Kidney (tissue), 22 donors: ENCODE measurements around the gene MMP11. TPM values are rescaled to one million over a fixed set of nuclear protein-coding genes. Genes with fewer than 3 reads are reported as not detected.
"Not testable (repeated sequence)": the region's sequence is repeated elsewhere in the genome, so short reads cannot be mapped to it uniquely, and the experiment has no call there.

Experiments used
- DNase-seq, 5 donors: peaks; one replicate each; pipeline ENCODE4 v3.0.0-alpha.2; 2013 to 2020
- FAIRE-seq: peaks from 2 replicates; lab custom pipeline; 2012; peaks lifted over from hg19 to GRCh38; lab: Jason Lieb, UNC
- H3K27ac ChIP-seq, 2 donors: one replicate each; pipeline ENCODE4 v1.7.0; 2013; ENCODE audit warnings: low read depth in 2 of 2, low read length in 2 of 2, inconsistent platforms in 1 of 2
- H3K27me3 ChIP-seq: one replicate; pipeline ENCODE4 v1.7.1; 2013; ENCODE audit warnings: low read length, inconsistent platforms; ENCODE audit not compliant: control insufficient read depth, insufficient read depth
- H3K36me3 ChIP-seq, 3 donors: one replicate each; pipeline versions ENCODE4 v1.7.0 to v1.7.1; 2013; ENCODE audit warnings: low read length in 3 of 3, control low read depth in 1 of 3, inconsistent platforms in 1 of 3; ENCODE audit not compliant: insufficient read depth in 3 of 3, control insufficient read depth in 2 of 3
- H3K4me1 ChIP-seq, 3 donors: one replicate each; pipeline versions ENCODE4 v1.7.0 to v1.7.1; 2013; ENCODE audit warnings: low read length in 3 of 3, inconsistent platforms in 1 of 3, low read depth in 1 of 3; ENCODE audit not compliant: control insufficient read depth in 2 of 3, insufficient read depth in 2 of 3
- H3K4me3 ChIP-seq, 3 donors: one replicate each; pipeline versions ENCODE4 v1.7.0 to v1.8.1; 2013; ENCODE audit warnings: low read length in 3 of 3, control low read depth in 1 of 3, inconsistent platforms in 1 of 3
- H3K9ac ChIP-seq, 3 donors: one replicate each; pipeline versions ENCODE4 v1.7.0 to v1.7.1; 2013; ENCODE audit warnings: low read length in 3 of 3, control low read depth in 1 of 3, inconsistent platforms in 1 of 3
- H3K9me3 ChIP-seq, 3 donors: one replicate each; pipeline versions ENCODE4 v1.7.0 to v1.7.1; 2013; ENCODE audit warnings: low read length in 3 of 3, control low read depth in 1 of 3, inconsistent platforms in 1 of 3; ENCODE audit not compliant: control insufficient read depth in 2 of 3, insufficient read depth in 1 of 3
- CTCF ChIP-seq: IDR thresholded peaks from 3 replicates; pipeline ENCODE4 v1.5.1; 2012; ENCODE audit warnings: mild to moderate bottlenecking, moderate library complexity, borderline replicate concordance; ENCODE audit not compliant: insufficient read depth; ENCODE audit errors: extremely low read depth
- intact Hi-C: fragments of 100-400 bp; cut with DNase I; formaldehyde crosslinking; loops from one replicate; pipeline ENCODE4 v1.11.1; 2022
- long read RNA-seq, 10 donors: library from polyadenylated mRNA in 1 of 10; unstranded in 1 of 10; transcript quantifications; one replicate each; pipeline ENCODE4 v2.0.0 and lab custom pipeline, GENCODE V29; 2021 to 2026
- polyA plus RNA-seq: library from polyadenylated mRNA; stranded (reverse); fragments of 350-450 nt; fragmentation: Illumina TruSeq; extraction: RNeasy Lipid Tissue Mini Kit (QIAGEN cat#74804); gene quantifications from one replicate; pipeline ENCODE4 v1.2.3, GENCODE V29; 2014; ENCODE audit warnings: low read depth, low replicate concordance; ENCODE audit not compliant: insufficient read depth
- total RNA-seq: library from RNA; stranded (reverse); fragmentation: NEBNext Ultra II Directional; extraction: Animal tissue kit (Norgen Biotek cat#: 25700); gene quantifications from one replicate; pipeline ENCODE4 v1.2.1, GENCODE V29; 2021
- donor health status: control.
- donor health status: control.
- donor health status: control.
- donor health status: control.
- donor health status: control.
- donor health status: DM: yes; HTN: yes; CAD: no.
- donor health status: Normal renal cell carcinoma (clear cell type).

Gene MMP11
- total RNA-seq = 4.4 TPM
- polyA plus RNA-seq = 2.7 TPM
- long read RNA-seq, donor 1, partial matches to known transcripts = 0 of 3 reads
- long read RNA-seq, donor 1, other reads (novel, unspliced or antisense) = 0 of 3 reads
- long read RNA-seq, donor 2, partial matches to known transcripts = 0 of 21 reads
- long read RNA-seq, donor 2, other reads (novel, unspliced or antisense) = 17 of 21 reads
- long read RNA-seq, donor 3, partial matches to known transcripts = 0 of 66 reads
- long read RNA-seq, donor 3, other reads (novel, unspliced or antisense) = 65 of 66 reads
- long read RNA-seq, donor 4, partial matches to known transcripts = 0 of 21 reads
- long read RNA-seq, donor 4, other reads (novel, unspliced or antisense) = 18 of 21 reads
- long read RNA-seq, donor 5 = 0 reads
- long read RNA-seq, donor 6 = 0 reads
- long read RNA-seq, donor 7, partial matches to known transcripts = 1 of 7 reads
- long read RNA-seq, donor 7, other reads (novel, unspliced or antisense) = 4 of 7 reads
- long read RNA-seq, donor 8, partial matches to known transcripts = 0 of 3 reads
- long read RNA-seq, donor 8, other reads (novel, unspliced or antisense) = 0 of 3 reads
- long read RNA-seq, donor 9, partial matches to known transcripts = 0 of 3 reads
- long read RNA-seq, donor 9, other reads (novel, unspliced or antisense) = 0 of 3 reads
- long read RNA-seq, donor 10, transcript MMP11-201 (8 exons, 2,291 nt) = major isoform, 7 of 8 reads
- long read RNA-seq, donor 10, partial matches to known transcripts = 0 of 8 reads
- long read RNA-seq, donor 10, other reads (novel, unspliced or antisense) = 0 of 8 reads

- DNase-seq (peak; percentile 64 to 91 (median 85)), FAIRE-seq (no peak)
- Histone ChIP-seq H3K27me3 (no peaks in the 10 kb centered on the region), H3K4me3 (peak within 1 kb of the TSS; percentile 20 to 57 (median 44)), H3K9ac (peak within 1 kb of the TSS in 2 of 3 donors; percentile 8 to 51), H3K36me3 (no peaks in the 10 kb centered on the region), H3K9me3 (no peaks in the 10 kb centered on the region), H3K4me1 (peaks cover 0 to 29% (median 14%) of the 10 kb centered on the region in 3 donors), H3K27ac (no peak within 1 kb of the TSS)
- TF ChIP-seq CTCF = no peak
- intact Hi-C loops = loop anchor here (10.0 kb wide), 1 partner anchor 72 kb away; no protein-coding TSS in a partner anchor
These were observed at the start of gene MMP11 for GRCh38 chr22:23772649-23773473. MMP11 (plus strand) TSS chr22:23772849; CDS start chr22:23772871, 22 bp downstream.

GRCh38 chr22:23728108-23728507, 44.5 kb upstream of the MMP11 start:
- H3K27ac ChIP-seq, H3K9ac ChIP-seq, H3K4me3 ChIP-seq, H3K9me3 ChIP-seq, H3K4me1 ChIP-seq, H3K36me3 ChIP-seq, intact Hi-C loops, FAIRE-seq, H3K27me3 ChIP-seq: not testable (repeated sequence)
- peak in 1 of 5 donors; percentile 10 for DNase-seq

- H3K27me3 ChIP-seq = no peaks in the 10 kb centered on the region
- no peak for TF ChIP-seq CTCF
- H3K4me1 ChIP-seq = no peaks in the 10 kb centered on the region
- FAIRE-seq = no peak
- intact Hi-C loops = no loop called here
- no peak overlapping the region for H3K27ac ChIP-seq
- H3K9ac ChIP-seq = no peak overlapping the region
- H3K9me3 ChIP-seq = no peaks in the 10 kb centered on the region
- DNase-seq = no peak
- no peak overlapping the region for H3K4me3 ChIP-seq
- peaks cover 0 to 5% (median 0%) of the 10 kb centered on the region in 3 donors for H3K36me3 ChIP-seq
These were observed 35.0 kb upstream of the MMP11 start for GRCh38 chr22:23737696-23738095.
